ENCODE data around the gene FMC1. TPM values are rescaled to one million over a fixed set of nuclear protein-coding genes. Genes with fewer than 3 reads are reported as not detected.
"Not testable (repeated sequence)": the region's sequence is repeated elsewhere in the genome, so short reads cannot be mapped to it uniquely, and the experiment has no call there.

FMC1 gene
- total and polyA plus RNA-seq, 12 donors, result 24.9 to 96.3 (median 44.0) TPM

- H3K27ac ChIP-seq, result no peak overlapping the region
- DNase-seq (no peak), ATAC-seq (no peak)
- H3K27me3 ChIP-seq, result no peaks in the 10 kb centered on the region
- 98 to 100% methylated on average over 2 of the region's 2 CpGs for WGBS, 2 donors
- intact Hi-C loops (cut with DNase I), result no loop called here
- H3K36me3 ChIP-seq, result peaks cover 0 to 25% (median 2%) of the 10 kb centered on the region in 9 donors
- no peak for TF ChIP-seq CTCF (IDR thresholded peaks at IDR 0.05)
- H3K4me3 ChIP-seq, result no peak overlapping the region
- no peaks in the 10 kb centered on the region for H3K9me3 ChIP-seq
- H3K4me1 ChIP-seq, result peaks cover 0 to 17% (median 9%) of the 10 kb centered on the region in 9 donors
These were observed 13.6 kb downstream of the FMC1 start for GRCh38 chr7:139354729-139355128.

- DNase-seq (no peak), ATAC-seq (no peak)
- Histone ChIP-seq H3K4me3 (no peak overlapping the region), H3K36me3 (peaks cover 0 to 20% (median 0%) of the 10 kb centered on the region in 9 donors), H3K9me3 (no peaks in the 10 kb centered on the region), H3K27me3 (no peaks in the 10 kb centered on the region), H3K27ac (no peak overlapping the region), H3K4me1 (peaks cover 0 to 17% (median 9%) of the 10 kb centered on the region in 9 donors)
- intact Hi-C loops (cut with DNase I), result no loop called here
- 98 to 100% methylated on average over 1 of the region's 1 CpG for WGBS, 2 donors
- TF ChIP-seq CTCF (IDR thresholded peaks at IDR 0.05), result no peak
These were observed 14.2 kb downstream of the FMC1 start for GRCh38 chr7:139355320-139355719.

- H3K9me3 ChIP-seq, H3K36me3 ChIP-seq, ATAC-seq, DNase-seq, H3K27me3 ChIP-seq: not testable (repeated sequence)
- 89 to 92% methylated on average over 27 of the region's 27 CpGs for WGBS, 2 donors
- Histone ChIP-seq H3K4me3 (peak overlapping the region in 9 of 10 donors; percentile 81 to 96 (median 89)), H3K27ac (peak overlapping the region in 8 of 10 donors; percentile 99 to 100 (median 100)), H3K4me1 (peaks cover 0 to 38% (median 28%) of the 10 kb centered on the region in 9 donors)
- intact Hi-C loops (cut with DNase I), result loop anchor here in 2 of 10 donors (2.0 kb wide), 2 partner anchors 15 to 17 kb away; partner anchors contain the start of gene FMC1 (in 1 of the 2)
These were observed 16.8 kb downstream of the FMC1 start for GRCh38 chr7:139357729-139358506.

DNA sequence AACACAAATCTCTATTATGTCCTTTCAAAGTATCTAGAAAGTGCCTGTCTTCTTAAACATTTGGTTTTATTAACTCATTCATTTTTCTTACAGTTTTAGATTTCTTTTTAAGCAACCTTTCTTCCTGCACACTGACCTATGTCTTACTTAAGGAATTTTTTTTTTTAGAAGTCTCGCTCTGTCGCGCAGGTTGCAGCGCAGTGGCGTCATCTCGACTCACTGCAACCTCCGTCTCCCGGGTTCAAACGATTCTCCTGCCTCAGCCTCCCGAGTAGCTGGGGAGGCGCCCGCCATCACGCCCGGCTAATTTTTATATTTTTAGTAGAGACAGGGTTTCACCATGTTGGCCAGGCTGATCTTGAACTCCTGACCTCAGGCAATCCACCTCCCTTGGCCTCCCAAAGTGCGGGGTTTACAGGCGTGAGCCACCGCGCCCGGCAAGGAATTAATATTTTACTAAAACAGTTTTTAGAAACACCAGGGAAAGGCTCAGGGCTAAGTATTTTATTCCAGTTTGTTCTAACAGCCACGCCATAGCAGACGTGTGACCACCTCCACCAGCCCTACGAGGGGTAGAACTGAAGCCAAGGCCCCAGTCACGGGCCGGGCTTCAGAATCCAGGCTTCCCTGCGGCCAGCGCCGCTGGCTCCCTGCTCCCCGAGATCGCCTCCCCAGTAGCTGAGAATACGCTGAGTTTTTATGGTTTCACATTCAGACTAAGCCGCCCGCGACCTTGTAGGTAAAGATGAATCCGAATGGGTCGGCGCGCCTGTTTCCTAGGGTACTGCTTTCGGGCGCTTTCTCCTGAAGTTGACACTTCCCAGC is 17.6 kb downstream of the FMC1 start:
- intact Hi-C loops (cut with DNase I), result loop anchor here in 8 of 10 donors (1.0 to 2.0 kb wide), 4 partner anchors 16 to 18 kb away; partner anchors contain the start of gene FMC1 (in 5 of the 8)
- peaks cover 0 to 41% (median 36%) of the 10 kb centered on the region in 9 donors for H3K4me1 ChIP-seq
- no peak for DNase-seq
- no peak for TF ChIP-seq CTCF (IDR thresholded peaks at IDR 0.05)
- peak overlapping the region; percentile 99 to 100 (median 99) for H3K27ac ChIP-seq
- no peaks in the 10 kb centered on the region for H3K27me3 ChIP-seq
- H3K9me3 ChIP-seq, result no peaks in the 10 kb centered on the region
- peak overlapping the region; percentile 81 to 96 (median 88) for H3K4me3 ChIP-seq
- H3K36me3 ChIP-seq, result peaks cover 0 to 13% (median 0%) of the 10 kb centered on the region in 9 donors
- WGBS, 2 donors, result 2% methylated on average over 39 of the region's 39 CpGs
- peak; percentile 2 to 29 (median 10) for ATAC-seq

All from heart right ventricle (tissue), 16 donors.